GM23248 (cell line): Measurements from ENCODE around the gene ONECUT2.

Source experiments
- EZH2 ChIP-seq: fragments of 200-600 bp; sonication (generic); IDR thresholded peaks from 2 replicates; pipeline ENCODE4 v1.6.1; 2018; ENCODE audit warnings: antibody characterized with exemption, mild to moderate bottlenecking; ENCODE audit not compliant: insufficient read depth, poor library complexity, severe bottlenecking
- EZH2phosphoT487 ChIP-seq: fragments of 200-600 bp; sonication (generic); IDR thresholded peaks from 2 replicates; pipeline ENCODE4 v1.6.1; 2018; ENCODE audit warnings: antibody characterized with exemption, moderate library complexity, mild to moderate bottlenecking, low read depth; ENCODE audit not compliant: insufficient read depth

GRCh38 chr18:57423821-57424220, 11.4 kb upstream of the ONECUT2 start:
- TF ChIP-seq EZH2: no peak
- no peak for TF ChIP-seq EZH2phosphoT487
